Osteocyte (in vitro differentiated cells): ENCODE results near the gene ANO2. TPM values are rescaled to one million over a fixed set of nuclear protein-coding genes. Genes with fewer than 3 reads are reported as not detected.

ENCODE experiments used
- DNase-seq: peaks from one replicate; pipeline ENCODE4 v3.0.0; 2021; ENCODE audit warnings: mixed read lengths; ENCODE audit not compliant: unreplicated experiment; ENCODE audit errors: extremely low spot score
- H3K27ac Mint-ChIP-seq: one replicate; pipeline ENCODE4 v1.8.0; 2021; ENCODE audit warnings: mild to moderate bottlenecking, mixed read lengths; ENCODE audit not compliant: unreplicated experiment
- H3K27me3 Mint-ChIP-seq: one replicate; pipeline ENCODE4 v1.8.0; 2021; ENCODE audit warnings: mixed read lengths; ENCODE audit not compliant: unreplicated experiment
- H3K36me3 Mint-ChIP-seq: one replicate; pipeline ENCODE4 v1.8.0; 2021; ENCODE audit warnings: mixed read lengths; ENCODE audit not compliant: unreplicated experiment
- H3K4me1 Mint-ChIP-seq: one replicate; pipeline ENCODE4 v1.8.0; 2021; ENCODE audit warnings: mixed read lengths; ENCODE audit not compliant: unreplicated experiment
- H3K4me3 Mint-ChIP-seq: one replicate; pipeline ENCODE4 v1.8.0; 2021; ENCODE audit warnings: mild to moderate bottlenecking, moderate library complexity, mixed read lengths; ENCODE audit not compliant: unreplicated experiment
- H3K9me3 Mint-ChIP-seq: one replicate; pipeline ENCODE4 v1.8.0; 2021; ENCODE audit warnings: mixed read lengths; ENCODE audit not compliant: unreplicated experiment
- CTCF ChIP-seq: fragments of 200-600 bp; sonication (generic); IDR thresholded peaks from 2 replicates; pipeline ENCODE4 v1.5.0; 2021; ENCODE audit warnings: antibody characterized with exemption, mild to moderate bottlenecking, moderate library complexity
- total RNA-seq: library from RNA; stranded (reverse); gene quantifications from 2 replicates; pipeline ENCODE4 v1.2.1, GENCODE V29; 2021

ANO2 gene
- total RNA-seq, 1 donor from 2014 or later = 0.59 TPM

- TF ChIP-seq CTCF = no peak
- peaks cover 21% of the 10 kb centered on the region for H3K27me3 Mint-ChIP-seq
- DNase-seq = peak; percentile 75
- no peak overlapping the region for H3K27ac Mint-ChIP-seq
- H3K9me3 Mint-ChIP-seq = no peaks in the 10 kb centered on the region
- no peaks in the 10 kb centered on the region for H3K36me3 Mint-ChIP-seq
- no peak overlapping the region for H3K4me3 Mint-ChIP-seq
- H3K4me1 Mint-ChIP-seq = no peaks in the 10 kb centered on the region
These were observed 37.3 kb downstream of the ANO2 start for GRCh38 chr12:5907807-5908206.

GRCh38 chr12:5905757-5906156 lies 39.3 kb downstream of the ANO2 start:
- TF ChIP-seq CTCF = no peak
- no peak overlapping the region for H3K27ac Mint-ChIP-seq
- H3K4me1 Mint-ChIP-seq = no peaks in the 10 kb centered on the region
- H3K36me3 Mint-ChIP-seq = no peaks in the 10 kb centered on the region
- H3K27me3 Mint-ChIP-seq = peaks cover 21% of the 10 kb centered on the region
- H3K9me3 Mint-ChIP-seq = no peaks in the 10 kb centered on the region
- no peak overlapping the region for H3K4me3 Mint-ChIP-seq
- peak; percentile 57 for DNase-seq

- H3K27ac Mint-ChIP-seq = no peak overlapping the region
- H3K4me3 Mint-ChIP-seq = no peak overlapping the region
- H3K4me1 Mint-ChIP-seq = no peaks in the 10 kb centered on the region
- peak; percentile 65 for DNase-seq
- TF ChIP-seq CTCF = no peak
- no peaks in the 10 kb centered on the region for H3K9me3 Mint-ChIP-seq
- H3K36me3 Mint-ChIP-seq = no peaks in the 10 kb centered on the region
- H3K27me3 Mint-ChIP-seq = peaks cover 24% of the 10 kb centered on the region
These were observed 40.1 kb downstream of the ANO2 start for GRCh38 chr12:5904969-5905368.

GRCh38 chr12:5904441-5904840 lies 40.6 kb downstream of the ANO2 start:
- no peak overlapping the region for H3K4me3 Mint-ChIP-seq
- no peak for TF ChIP-seq CTCF
- H3K27me3 Mint-ChIP-seq = peaks cover 28% of the 10 kb centered on the region
- H3K36me3 Mint-ChIP-seq = no peaks in the 10 kb centered on the region
- peak; percentile 77 for DNase-seq
- no peaks in the 10 kb centered on the region for H3K4me1 Mint-ChIP-seq
- no peaks in the 10 kb centered on the region for H3K9me3 Mint-ChIP-seq
- no peak overlapping the region for H3K27ac Mint-ChIP-seq

GRCh38 chr12:5902736-5903135 lies 42.3 kb downstream of the ANO2 start:
- no peak for TF ChIP-seq CTCF
- Mint-ChIP-seq H3K36me3 (no peaks in the 10 kb centered on the region), H3K4me3 (no peak overlapping the region), H3K27me3 (peaks cover 33% of the 10 kb centered on the region), H3K4me1 (no peaks in the 10 kb centered on the region), H3K27ac (no peak overlapping the region), H3K9me3 (no peaks in the 10 kb centered on the region)
- no peak for DNase-seq
